Neural cell (in vitro differentiated cells): ENCODE measurements around the gene SLC43A1.

Experiments used
- CTCF ChIP-seq: fragments of 450-650 bp; IDR thresholded peaks from 2 replicates; pipeline ENCODE4 v1.5.1; 2014; ENCODE audit warnings: antibody characterized with exemption, mild to moderate bottlenecking, moderate library complexity; ENCODE audit not compliant: poor library complexity, severe bottlenecking
- EZH2 ChIP-seq: fragments of 200-600, 300-800 bp; shearing (Covaris generic), sonication (generic); IDR thresholded peaks from 2 replicates; pipeline ENCODE4 v1.6.1; 2014; ENCODE audit warnings: antibody characterized with exemption, low read length, borderline replicate concordance, mild to moderate bottlenecking; ENCODE audit not compliant: insufficient read depth, poor library complexity, severe bottlenecking

GRCh38 chr11:57513452-57513795 is 2.1 kb downstream of the SLC43A1 start:
- TF ChIP-seq CTCF (no peak), EZH2 (no peak)
